HEK293 (cell line): ENCODE results near the gene UBE2J2.
A peak's percentile ranks its signal among the peaks of the same experiment; 100 is the strongest.

Source experiments
- CTCF ChIA-PET: fragments of 350-600 bp; formaldehyde crosslinking; extraction: SDS; loops from one replicate; lab custom pipeline; 2021; ENCODE audit warnings: antibody characterized with exemption; lab: Yijun Ruan, JAX
- POLR2A ChIA-PET: fragments of 300-600 bp; formaldehyde crosslinking; extraction: SDS; loops from one replicate; lab custom pipeline; 2020; ENCODE audit warnings: antibody characterized with exemption, inconsistent platforms; lab: Yijun Ruan, JAX
- H3K27ac ChIP-seq: fragments of 200-500 bp; sonication (Bioruptor generic); 2 replicates; pipeline ENCODE4 v1.5.1; 2014; ENCODE audit warnings: low read depth, low read length, control low read depth, inconsistent platforms; ENCODE audit errors: extremely low read depth
- H3K36me3 ChIP-seq, 2 experiments: fragments of 200-500 bp in 1 of 2; sonication (Bioruptor generic) in 1 of 2; 1 replicate in 1 of 2; 2 replicates in 1 of 2; pipeline ENCODE4 v1.5.1; 2014 to 2017; ENCODE audit warnings: inconsistent platforms in 2 of 2, low read length in 2 of 2; ENCODE audit not compliant: control insufficient read depth in 2 of 2, insufficient read depth in 1 of 2
- H3K4me1 ChIP-seq: fragments of 200-500 bp; sonication (Bioruptor generic); 2 replicates; pipeline ENCODE4 v1.5.1; 2014; ENCODE audit warnings: mild to moderate bottlenecking, low read length, inconsistent platforms; ENCODE audit not compliant: control insufficient read depth, insufficient read depth
- H3K4me3 ChIP-seq: 2 replicates; pipeline ENCODE4 v1.5.1; 2011; ENCODE audit warnings: low read depth, mild to moderate bottlenecking, control low read depth, low read length, moderate library complexity
- H3K9me3 ChIP-seq: fragments of 200-500 bp; sonication (Bioruptor generic); 2 replicates; pipeline ENCODE4 v1.5.1; 2014; ENCODE audit warnings: low read depth, low read length, inconsistent platforms; ENCODE audit not compliant: control insufficient read depth, insufficient read depth
- KLF1 ChIP-seq: fragments of 450-650 bp; formaldehyde crosslinking; IDR thresholded peaks from 2 replicates; pipeline ENCODE4 v1.5.1; 2016; ENCODE audit warnings: missing biosample characterization, missing genetic modification characterization
- KLF8 ChIP-seq: fragments of 450-650 bp; formaldehyde crosslinking; IDR thresholded peaks from 2 replicates; pipeline ENCODE4 v1.5.1; 2016; ENCODE audit warnings: missing biosample characterization, missing genetic modification characterization
- KLF9 ChIP-seq: fragments of 450-650 bp; formaldehyde crosslinking; IDR thresholded peaks from 2 replicates; pipeline ENCODE4 v1.5.1; 2016; ENCODE audit warnings: missing biosample characterization, missing genetic modification characterization, low read depth
- MEIS1 ChIP-seq: sonication (generic); formaldehyde crosslinking; IDR thresholded peaks from 2 replicates; pipeline ENCODE4 v1.8.1; 2022; ENCODE audit warnings: missing genetic modification reagents, mild to moderate bottlenecking, borderline replicate concordance
- PRDM2 ChIP-seq: fragments of 450-650 bp; formaldehyde crosslinking; IDR thresholded peaks from 2 replicates; pipeline ENCODE4 v1.5.1; 2016; ENCODE audit warnings: missing biosample characterization, missing genetic modification characterization, borderline replicate concordance
- ZBTB11 ChIP-seq: fragments of 450-650 bp; formaldehyde crosslinking; conservative IDR thresholded peaks from 2 replicates; pipeline ENCODE4 v1.5.1; 2016; ENCODE audit warnings: low read depth, missing biosample characterization, missing genetic modification characterization
- ZEB2 ChIP-seq: fragments of 450-650 bp; formaldehyde crosslinking; IDR thresholded peaks from 2 replicates; pipeline ENCODE4 v1.5.1; 2016; ENCODE audit warnings: missing biosample characterization, missing genetic modification characterization
- ZIC2 ChIP-seq: fragments of 450-650 bp; formaldehyde crosslinking; IDR thresholded peaks from 2 replicates; pipeline ENCODE4 v1.5.1; 2016; ENCODE audit warnings: missing biosample characterization, missing genetic modification characterization
- ZNF121 ChIP-seq: fragments of 450-650 bp; formaldehyde crosslinking; IDR thresholded peaks from 2 replicates; pipeline ENCODE4 v1.5.1; 2016; ENCODE audit warnings: missing biosample characterization, missing genetic modification characterization
- ZNF2 ChIP-seq: fragments of 450-650 bp; formaldehyde crosslinking; IDR thresholded peaks from 2 replicates; pipeline ENCODE4 v1.5.1; 2016; ENCODE audit warnings: missing biosample characterization, missing genetic modification characterization
- ZNF341 ChIP-seq: fragments of 450-650 bp; formaldehyde crosslinking; IDR thresholded peaks from 2 replicates; pipeline ENCODE4; 2016; ENCODE audit warnings: low read depth, missing biosample characterization, missing genetic modification characterization
- ZNF433 ChIP-seq: fragments of 450-650 bp; formaldehyde crosslinking; IDR thresholded peaks from 2 replicates; pipeline ENCODE4 v1.5.1; 2016; ENCODE audit warnings: missing biosample characterization, missing genetic modification characterization, low read depth
- ZNF510 ChIP-seq: fragments of 450-650 bp; formaldehyde crosslinking; IDR thresholded peaks from 2 replicates; pipeline ENCODE4 v1.5.1; 2018; ENCODE audit warnings: mild to moderate bottlenecking, missing genetic modification characterization, missing biosample characterization; ENCODE audit not compliant: insufficient replicate concordance
- ZNF571 ChIP-seq: fragments of 450-650 bp; formaldehyde crosslinking; IDR thresholded peaks from 2 replicates; pipeline ENCODE4 v1.5.0; 2017; ENCODE audit warnings: missing biosample characterization, missing genetic modification characterization
- ZNF768 ChIP-seq: fragments of 450-650 bp; formaldehyde crosslinking; IDR thresholded peaks from 2 replicates; pipeline ENCODE4 v1.5.1; 2018; ENCODE audit warnings: missing biosample characterization, mild to moderate bottlenecking, missing genetic modification characterization
- ZSCAN18 ChIP-seq: fragments of 450-650 bp; formaldehyde crosslinking; IDR thresholded peaks from 2 replicates; pipeline ENCODE4 v1.5.1; 2016; ENCODE audit warnings: missing biosample characterization, missing genetic modification characterization

Gene UBE2J2

GRCh38 chr1:1223891-1224290, 49.8 kb downstream of the UBE2J2 start:
- Histone ChIP-seq H3K4me1 (no peaks in the 10 kb centered on the region), H3K9me3 (no peaks in the 10 kb centered on the region), H3K36me3 (peaks cover 4 to 98% of the 10 kb centered on the region in 2 experiments; a peak in 2 of 3 replicates), H3K4me3 (no peak overlapping the region), H3K27ac (no peak overlapping the region)
- ChIA-PET POLR2A (no interaction called here), CTCF (interaction anchor here (0.7 kb wide), 1 partner anchor 11 kb away, joined by 3 read pairs; no protein-coding TSS in a partner anchor)
- no peak for TF ChIP-seq PRDM2 (tag by site-specific recombination)
- no peak for TF ChIP-seq ZSCAN18
- no peak for TF ChIP-seq ZNF433 (tag by site-specific recombination)
- no peak for TF ChIP-seq ZNF2 (tag by site-specific recombination)
- no peak for TF ChIP-seq ZNF510
- no peak for TF ChIP-seq ZNF768 (tag by site-specific recombination)
- no peak for TF ChIP-seq ZBTB11
- TF ChIP-seq ZIC2 (tag by site-specific recombination): no peak
- TF ChIP-seq MEIS1: no peak

DNA sequence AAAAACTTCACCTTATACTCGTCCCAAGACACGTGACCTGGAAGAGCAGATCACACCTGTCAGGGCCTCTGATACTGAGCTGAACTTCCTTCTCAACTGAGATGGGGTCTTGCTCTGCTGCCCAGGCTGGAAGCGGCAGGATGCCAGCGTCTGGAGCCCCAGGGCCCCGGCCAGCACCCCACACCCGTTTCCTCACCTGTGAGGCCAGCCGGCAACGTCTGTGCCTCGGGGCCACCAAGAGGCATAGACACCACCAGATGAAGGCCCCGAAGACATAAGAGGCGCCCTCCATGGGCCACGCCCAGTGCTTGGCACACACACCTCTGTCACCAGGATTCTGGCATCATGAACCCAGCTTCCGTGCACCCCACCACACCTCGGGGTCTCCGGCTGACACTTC, 50.3 kb downstream of the UBE2J2 start:
- Histone ChIP-seq H3K4me3 (no peak overlapping the region), H3K27ac (no peak overlapping the region), H3K36me3 (peaks cover 4 to 98% of the 10 kb centered on the region in 2 experiments; a peak in 2 of 3 replicates), H3K9me3 (no peaks in the 10 kb centered on the region), H3K4me1 (no peaks in the 10 kb centered on the region)
- CTCF ChIA-PET: no interaction called here
- POLR2A ChIA-PET: no interaction called here
- no peak for TF ChIP-seq ZEB2 (tag by site-specific recombination)
- no peak for TF ChIP-seq ZNF341
- TF ChIP-seq ZNF121 (tag by site-specific recombination): peak; percentile 79
- TF ChIP-seq ZNF571 (tag by site-specific recombination): no peak
- TF ChIP-seq KLF8 (tag by site-specific recombination): peak; percentile 52; the same call in 1 of the 2 replicates
- peak; percentile 36; the same call in 1 of the 2 replicates for TF ChIP-seq KLF9 (tag by site-specific recombination)
- TF ChIP-seq KLF1: peak; percentile 48
